ENCODE data around the gene MOGAT3.

The MOGAT3 gene

DNA sequence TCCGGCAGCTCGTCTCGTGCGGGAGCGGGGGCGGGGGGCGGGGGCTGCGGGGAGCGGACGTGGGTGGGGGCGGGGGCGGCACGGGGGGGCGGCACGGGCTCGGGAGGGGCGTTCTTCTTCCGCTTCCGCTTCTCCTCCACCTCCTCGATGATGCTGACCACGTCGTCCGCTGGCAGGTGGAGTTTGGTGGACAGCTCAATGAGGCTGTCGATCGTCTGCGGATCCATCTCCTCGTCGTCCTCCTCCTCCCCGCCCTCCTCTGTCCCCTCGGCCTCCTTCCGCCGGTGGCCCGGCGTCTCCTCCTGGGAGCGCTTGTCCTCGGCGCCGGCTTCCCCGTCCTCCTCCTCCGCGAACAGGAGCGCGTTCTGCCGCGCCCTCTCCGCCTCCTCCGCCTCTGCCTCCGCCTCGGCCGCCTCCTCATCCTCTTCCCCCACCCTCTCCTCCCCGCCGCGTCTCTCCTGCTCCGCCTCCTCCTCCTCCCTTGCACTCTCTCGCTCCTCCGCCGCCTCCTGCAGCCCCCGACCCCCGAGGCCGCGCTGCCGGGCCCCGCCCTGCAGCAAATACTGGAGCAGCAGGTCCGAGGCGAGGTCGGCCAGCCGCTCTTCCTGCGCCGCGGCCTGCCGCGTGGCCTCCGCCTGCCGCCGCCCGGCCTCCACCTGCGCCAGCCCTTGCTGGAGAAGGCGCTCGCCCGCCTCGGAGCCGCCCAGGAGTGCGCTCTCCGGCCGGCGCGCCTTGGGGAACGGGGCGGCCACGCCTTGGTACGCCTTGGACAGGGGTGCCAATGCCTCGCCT, 37.4 kb downstream of the MOGAT3 start:
- peak; percentile 55 for DNase-seq (ENCODE audit: low read depth)
- TF ChIP-seq, protein P1, sequence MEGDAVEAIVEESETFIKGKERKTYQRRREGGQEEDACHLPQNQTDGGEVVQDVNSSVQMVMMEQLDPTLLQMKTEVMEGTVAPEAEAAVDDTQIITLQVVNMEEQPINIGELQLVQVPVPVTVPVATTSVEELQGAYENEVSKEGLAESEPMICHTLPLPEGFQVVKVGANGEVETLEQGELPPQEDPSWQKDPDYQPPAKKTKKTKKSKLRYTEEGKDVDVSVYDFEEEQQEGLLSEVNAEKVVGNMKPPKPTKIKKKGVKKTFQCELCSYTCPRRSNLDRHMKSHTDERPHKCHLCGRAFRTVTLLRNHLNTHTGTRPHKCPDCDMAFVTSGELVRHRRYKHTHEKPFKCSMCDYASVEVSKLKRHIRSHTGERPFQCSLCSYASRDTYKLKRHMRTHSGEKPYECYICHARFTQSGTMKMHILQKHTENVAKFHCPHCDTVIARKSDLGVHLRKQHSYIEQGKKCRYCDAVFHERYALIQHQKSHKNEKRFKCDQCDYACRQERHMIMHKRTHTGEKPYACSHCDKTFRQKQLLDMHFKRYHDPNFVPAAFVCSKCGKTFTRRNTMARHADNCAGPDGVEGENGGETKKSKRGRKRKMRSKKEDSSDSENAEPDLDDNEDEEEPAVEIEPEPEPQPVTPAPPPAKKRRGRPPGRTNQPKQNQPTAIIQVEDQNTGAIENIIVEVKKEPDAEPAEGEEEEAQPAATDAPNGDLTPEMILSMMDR (IDR thresholded peaks at IDR 0.05; ENCODE audit: insufficient read depth, low read depth, low read length, missing control alignments) = no peak
- H3K4me3 ChIP-seq (ENCODE audit: low read length) = peak overlapping the region; percentile 36

DNA sequence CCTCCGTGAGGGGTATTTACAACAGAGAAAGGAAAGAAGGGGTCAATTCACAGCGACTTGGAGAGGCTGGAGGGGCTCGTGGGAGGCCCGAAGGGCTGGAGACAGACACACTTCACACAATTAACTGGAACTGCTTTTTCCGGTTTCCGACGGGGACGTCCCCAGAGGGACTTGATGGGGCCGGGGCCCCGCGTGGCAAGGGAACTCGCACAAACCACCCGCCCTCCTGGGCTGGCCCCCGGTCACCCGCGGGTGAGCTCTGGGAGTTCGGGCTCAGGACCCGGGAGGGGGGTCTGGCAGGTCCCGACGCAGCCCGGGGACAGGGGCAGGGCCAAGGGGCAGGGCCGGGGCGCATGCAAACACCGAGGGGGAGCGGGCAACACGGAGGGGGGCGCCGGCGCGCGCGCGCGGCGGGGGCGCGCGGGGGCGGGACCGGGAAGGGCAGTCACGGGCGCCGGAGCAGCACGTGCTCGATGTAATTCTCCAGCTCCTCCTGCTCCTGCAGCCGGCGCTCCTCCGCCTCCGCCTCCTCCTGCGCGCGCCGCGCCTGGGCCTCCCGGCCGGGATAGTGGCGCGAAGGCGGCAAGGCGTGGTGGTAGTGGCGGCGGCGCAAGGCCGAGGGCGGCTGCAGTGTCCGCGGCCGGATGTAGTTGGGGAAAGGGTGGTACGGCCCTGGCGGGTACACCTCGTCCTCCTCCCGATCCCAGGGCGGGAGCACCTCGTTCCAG, 38.1 kb downstream of the MOGAT3 start:
- peak; percentile 69 for DNase-seq (ENCODE audit: low read depth)
- H3K4me3 ChIP-seq (ENCODE audit: low read length) = peak overlapping the region; percentile 14
- TF ChIP-seq, protein P1 (IDR thresholded peaks at IDR 0.05; ENCODE audit: insufficient read depth, low read depth, low read length, missing control alignments) = no peak

DNA sequence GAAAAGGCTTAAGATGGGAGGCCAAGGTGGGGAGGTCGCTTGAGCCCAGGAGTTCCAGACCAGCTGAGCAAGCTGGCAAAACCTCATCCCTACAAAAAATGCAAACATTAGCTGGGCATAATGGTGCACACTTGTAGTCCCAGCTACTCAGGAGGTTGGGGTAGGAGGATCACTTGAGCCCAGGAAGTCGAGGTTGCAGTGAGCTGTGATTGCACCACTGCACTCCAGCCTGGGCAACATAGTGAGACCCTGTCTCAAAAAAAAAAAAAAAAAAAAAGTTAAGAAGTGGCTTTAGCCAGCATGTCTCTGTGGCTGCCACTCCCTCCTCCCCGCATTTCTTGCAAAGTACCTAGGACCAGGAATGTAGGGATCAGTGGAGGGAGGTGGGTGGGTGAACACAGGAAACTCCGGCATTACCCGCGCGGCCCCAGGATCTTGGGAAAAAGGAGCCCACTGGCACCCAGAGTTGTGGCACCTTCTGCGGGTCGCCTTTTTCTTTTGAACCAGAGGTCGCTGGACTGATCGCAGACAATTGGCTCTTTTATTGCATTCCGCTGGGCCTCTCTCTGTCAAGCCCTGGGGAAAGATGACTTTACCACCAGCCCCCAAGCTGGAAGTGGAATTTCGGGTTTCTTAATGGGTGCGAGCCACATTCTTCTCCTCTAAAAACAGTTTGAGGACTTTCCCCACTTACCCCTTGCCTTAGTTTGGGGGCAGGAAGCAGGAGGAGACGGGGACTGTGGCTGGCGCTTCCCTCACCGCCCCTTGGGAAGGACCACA, 39.0 kb downstream of the MOGAT3 start:
- TF ChIP-seq, protein P1 (IDR thresholded peaks at IDR 0.05; ENCODE audit: insufficient read depth, low read depth, low read length, missing control alignments) = no peak
- DNase-seq (ENCODE audit: low read depth) = no peak
- H3K4me3 ChIP-seq (ENCODE audit: low read length) = no peak overlapping the region

DNA sequence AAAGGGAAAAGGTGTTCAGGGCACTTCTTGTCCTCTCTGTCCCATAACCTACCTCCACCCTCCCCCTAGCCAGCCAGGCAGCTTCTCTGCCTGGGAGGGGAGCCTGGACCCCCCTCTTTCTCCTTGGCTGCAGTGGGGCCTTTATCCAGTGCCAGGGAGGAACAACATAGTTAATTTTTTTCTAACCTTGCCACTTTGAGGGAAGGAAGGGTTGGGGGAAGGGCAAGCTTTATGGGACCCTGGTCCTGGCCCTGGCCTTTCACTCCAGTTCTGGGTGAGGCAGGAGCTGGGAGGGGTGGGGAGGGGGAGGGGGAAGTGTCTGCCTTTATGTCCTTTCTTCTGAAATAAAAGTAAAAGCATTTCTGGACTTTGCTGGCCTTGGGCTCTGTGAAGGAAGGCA, 39.9 kb downstream of the MOGAT3 start:
- no peak for DNase-seq (ENCODE audit: low read depth)
- H3K4me3 ChIP-seq (ENCODE audit: low read length) = no peak overlapping the region
- TF ChIP-seq, protein P1 (IDR thresholded peaks at IDR 0.05; ENCODE audit: insufficient read depth, low read depth, low read length, missing control alignments) = no peak

DNA sequence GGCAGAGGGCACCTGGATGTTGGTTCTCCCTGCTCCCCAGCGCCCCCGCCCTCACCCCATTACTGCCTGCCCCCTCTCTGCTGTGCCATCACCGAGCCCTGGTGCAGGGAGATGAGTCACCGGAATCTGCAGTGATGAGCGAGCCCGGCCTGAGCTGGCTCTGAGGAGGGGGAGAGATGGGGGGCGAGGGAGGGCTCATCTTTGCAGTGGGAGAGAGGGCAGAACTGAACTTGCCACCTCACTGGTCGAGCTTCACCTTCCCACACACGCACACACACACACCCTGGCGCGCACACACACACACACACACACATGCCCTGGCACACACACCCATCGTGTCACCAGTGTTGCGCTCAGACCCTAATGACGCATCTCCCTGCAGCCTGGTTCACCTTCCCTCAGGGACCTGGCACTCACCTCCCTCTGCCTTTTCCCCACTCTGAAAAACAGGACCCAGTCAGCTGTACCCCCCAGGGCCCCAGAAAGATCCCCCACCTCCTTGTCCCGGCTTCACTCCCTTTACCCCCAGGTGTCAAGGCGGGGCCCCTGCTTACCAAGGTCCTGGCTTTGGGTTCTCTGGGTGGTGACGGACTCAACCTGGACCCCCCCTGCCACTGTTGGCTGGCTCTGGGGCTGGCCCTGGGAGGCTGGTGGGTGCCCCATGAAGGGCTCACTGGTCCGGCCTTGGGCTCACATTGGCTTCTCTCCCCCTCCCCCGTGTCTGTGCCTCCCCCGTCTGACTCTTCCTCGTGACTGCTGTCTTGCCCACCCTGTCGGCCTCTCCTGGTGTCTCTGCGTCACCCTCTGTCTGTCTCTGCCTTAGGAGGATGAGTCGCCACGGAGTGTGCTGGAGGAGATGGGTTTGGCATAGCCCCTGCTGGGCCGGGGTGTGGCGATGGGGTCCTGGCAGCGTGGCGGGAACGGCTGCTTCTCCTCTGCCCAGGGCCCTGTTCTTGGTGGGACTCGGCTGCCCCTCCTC, 40.9 kb downstream of the MOGAT3 start:
- H3K4me3 ChIP-seq (ENCODE audit: low read length) = no peak overlapping the region
- TF ChIP-seq, protein P1 (IDR thresholded peaks at IDR 0.05; ENCODE audit: insufficient read depth, low read depth, low read length, missing control alignments) = no peak
- peak; percentile 64 for DNase-seq (ENCODE audit: low read depth)
